ENCODE data around the gene DCTPP1.
A peak's percentile ranks its signal among the peaks of the same experiment; 100 is the strongest.

The DCTPP1 gene

DNA sequence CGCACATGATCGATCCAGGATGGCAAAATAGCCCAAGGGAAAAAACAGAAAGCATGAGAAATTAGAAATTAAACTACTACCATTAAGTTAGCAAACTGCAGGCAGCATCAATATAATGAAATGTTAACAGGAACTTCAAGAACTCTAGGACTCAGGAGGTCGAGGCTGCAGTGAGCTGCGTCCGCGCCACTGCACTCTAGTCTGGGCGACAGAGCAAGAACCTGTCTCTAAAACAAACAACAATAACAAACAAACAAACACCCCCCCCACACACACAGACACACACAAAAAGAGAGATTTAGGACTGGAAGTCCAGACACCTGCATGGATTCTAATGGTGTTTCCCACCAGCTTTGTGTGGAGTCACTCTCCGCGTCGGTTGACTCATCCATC lies 16.4 kb upstream of the DCTPP1 start:
- no peak for DNase-seq

DNA sequence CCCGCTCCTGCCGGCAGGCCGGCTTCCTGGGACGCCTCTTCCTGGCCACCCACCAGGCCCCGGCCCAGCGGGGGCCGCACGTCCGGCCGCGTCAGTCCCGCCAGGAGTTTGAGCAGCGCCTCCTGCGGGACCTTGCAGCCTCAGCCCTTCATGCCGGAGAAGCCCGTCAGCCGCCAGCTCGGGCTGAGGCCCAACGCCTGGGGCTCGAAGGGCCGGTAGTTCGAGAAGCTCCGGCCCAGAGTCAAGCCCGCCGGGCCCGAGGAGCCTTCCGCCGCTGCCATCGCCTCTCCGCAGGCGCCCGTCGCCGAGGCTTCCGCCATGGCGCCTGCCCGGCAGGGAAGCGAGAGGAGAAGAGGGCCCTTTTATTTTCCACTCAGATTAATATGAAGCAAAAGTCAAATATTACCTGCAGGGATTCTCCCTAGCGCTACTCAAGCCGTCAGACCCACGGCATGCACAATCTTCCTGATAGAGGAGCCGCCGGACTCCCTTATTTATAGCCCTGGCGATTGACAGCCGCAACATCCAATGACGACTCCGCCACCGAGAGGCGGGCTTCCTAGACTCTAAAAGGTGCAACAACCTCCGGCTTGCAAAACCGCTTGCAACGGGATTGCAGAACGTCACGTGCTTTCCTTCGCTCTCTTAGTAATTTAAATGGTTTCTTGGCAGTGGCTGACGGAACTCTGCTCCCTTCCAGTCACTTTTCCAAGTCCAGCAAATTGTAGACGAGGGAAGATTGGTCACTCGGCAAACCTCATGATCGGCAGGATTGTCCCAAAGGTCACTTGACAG lies 15.8 kb upstream of the DCTPP1 start, which contains the start of gene SEPHS2:
SEPHS2 (minus strand) TSS at position 467 of the 795 bp plus-strand sequence; CDS start at position 320, 147 bp downstream.
- DNase-seq = peak; percentile 90 to 94 (median 92)

DNA sequence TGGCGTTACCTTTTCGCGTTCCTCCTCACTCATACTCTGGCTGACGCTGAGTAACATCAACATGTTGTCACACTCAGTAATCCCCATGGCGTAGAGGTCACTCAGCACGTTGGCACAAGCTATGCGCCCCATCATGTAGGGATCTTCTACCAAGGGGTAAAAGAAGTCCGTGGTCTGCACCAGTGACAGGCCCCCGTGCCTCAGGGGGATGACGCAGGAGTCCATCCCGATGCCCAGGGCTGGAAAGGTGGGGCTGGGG lies 15.2 kb upstream of the DCTPP1 start:
- no peak for DNase-seq

DNA sequence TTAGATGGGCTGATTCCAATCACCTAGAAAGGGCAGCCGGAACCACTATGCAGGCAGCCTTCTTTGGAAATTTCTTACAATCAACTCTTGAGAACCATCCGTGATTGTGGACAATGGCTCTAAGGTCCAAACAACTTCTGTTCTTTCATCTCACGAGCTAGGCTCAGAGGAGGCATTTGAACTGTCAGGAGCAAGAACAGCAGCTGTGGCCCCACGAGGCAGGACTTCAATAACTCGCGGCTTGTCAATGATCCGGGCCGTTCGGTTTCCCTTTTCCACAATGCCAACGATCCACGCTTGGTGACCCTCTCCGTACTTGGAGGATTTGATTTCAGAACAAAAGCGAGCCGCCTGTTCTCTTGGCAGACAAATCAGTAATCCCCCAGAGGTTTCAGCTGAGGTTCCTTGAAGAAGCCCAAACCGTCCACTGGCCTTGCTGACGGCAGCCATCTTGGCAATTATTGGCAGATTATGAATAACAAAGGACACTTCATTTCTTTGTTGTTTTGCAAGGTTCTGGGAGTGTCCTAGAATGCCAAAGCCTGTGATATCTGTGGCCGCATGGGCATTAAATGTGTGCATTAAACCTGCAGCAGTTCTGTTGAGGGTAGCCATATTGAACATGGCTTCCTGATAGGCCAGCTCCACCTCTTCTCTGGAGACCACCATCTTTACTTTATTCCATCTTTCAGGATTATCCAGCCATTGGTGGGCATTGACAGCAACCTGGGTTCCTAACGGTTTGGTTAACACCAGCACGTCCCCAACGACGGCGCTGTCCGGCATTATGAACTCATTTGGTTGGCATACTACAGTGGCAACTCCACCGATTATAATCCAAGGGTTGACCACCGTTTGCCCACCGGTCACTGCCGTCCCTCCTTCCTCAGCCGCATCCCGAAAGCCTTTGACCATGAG lies 14.7 kb upstream of the DCTPP1 start:
- no peak for DNase-seq

DNA sequence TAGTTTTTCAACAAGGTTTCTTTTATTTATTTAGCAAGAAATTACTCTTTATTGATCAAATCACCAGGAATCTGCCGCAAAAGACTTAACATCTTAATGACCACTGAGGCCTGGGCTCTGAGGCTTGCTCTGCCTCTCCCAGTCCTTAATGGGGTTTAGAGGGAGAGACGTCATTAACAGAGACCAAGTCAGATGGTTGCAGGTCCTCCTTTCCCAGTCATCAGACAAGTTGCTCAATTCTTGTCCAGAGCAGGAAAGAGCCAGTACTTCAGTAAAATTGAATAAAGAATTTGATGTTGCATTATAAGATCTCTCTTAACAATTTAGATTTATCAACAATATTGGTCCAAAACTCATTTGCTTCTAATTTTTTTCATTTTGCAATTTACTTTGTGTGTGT lies 13.8 kb upstream of the DCTPP1 start:
- no peak for DNase-seq

DNA sequence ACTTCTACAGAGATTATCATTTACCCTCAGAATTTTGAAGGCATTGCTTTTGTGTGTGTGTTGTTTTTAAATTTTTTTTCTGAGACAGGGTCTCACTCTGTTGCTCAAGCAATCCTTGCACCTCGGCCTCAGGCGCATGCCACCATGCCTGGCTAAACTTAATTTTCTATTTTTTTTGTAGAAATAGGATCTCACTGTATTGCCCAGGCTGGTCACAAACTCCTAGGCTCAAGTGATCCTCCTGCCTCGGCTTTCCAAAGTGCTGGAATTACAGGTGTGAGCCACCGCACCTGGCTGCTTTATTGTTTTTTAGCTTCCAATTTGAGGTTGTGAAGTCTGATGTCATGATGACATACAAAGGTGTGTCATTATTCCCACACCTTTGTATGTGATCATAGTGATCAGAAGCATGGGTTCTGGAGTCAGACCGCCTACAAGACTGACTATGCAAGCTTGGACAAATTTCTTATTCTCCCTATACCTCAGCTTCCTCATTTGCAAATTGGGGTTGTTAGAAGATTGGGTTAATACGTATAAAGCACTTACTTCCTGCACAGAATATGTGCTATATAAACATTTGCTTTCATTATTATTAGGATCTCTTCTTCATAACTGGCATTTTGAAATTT lies 10.0 kb upstream of the DCTPP1 start:
- DNase-seq = no peak

DNA sequence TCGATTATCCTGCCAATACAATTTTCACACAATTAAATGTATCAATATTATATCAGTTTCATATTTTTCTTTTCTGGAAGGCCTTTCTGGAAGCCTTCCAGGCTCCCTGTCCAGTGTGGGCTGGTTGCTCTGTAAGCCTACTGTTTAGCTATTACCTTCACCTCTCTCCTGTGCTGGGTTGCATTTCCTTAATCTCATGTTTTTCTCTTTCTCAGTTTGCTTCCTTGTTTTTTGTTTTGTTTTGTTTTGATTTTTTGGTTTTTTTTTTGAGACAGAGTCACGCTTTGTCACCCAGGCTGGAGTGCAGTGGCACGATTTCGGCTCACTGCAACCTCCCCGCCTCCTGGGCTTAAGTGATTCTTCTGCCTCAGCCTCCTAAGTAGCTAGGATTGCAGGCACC lies 9.0 kb upstream of the DCTPP1 start:
- DNase-seq = no peak

DNA sequence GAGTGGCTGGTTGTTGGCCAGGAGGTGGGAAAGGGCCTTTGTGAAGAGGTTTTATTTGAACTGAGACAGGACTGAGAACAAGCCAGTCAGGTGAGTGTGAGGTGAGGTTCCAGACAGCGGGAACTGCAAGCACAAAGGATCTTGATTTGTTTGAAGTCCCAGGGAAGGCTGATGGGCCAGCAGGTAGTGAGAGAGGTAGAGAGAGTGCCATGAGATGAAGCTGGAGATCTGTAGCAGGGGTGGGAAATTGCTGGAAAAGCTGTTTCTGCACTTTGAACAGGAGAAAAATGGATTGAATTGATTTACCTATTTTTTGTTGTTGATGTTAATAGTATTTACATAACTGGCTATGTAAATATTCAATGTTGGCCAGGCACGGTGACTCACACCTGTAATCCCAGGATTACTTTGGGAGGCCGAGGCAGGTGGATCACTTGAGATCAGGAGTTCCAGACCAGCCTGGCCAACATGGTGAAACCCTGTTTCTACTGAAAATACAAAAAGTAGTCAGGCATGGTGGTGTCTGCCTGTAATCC lies 7.7 kb upstream of the DCTPP1 start:
- DNase-seq = no peak

DNA sequence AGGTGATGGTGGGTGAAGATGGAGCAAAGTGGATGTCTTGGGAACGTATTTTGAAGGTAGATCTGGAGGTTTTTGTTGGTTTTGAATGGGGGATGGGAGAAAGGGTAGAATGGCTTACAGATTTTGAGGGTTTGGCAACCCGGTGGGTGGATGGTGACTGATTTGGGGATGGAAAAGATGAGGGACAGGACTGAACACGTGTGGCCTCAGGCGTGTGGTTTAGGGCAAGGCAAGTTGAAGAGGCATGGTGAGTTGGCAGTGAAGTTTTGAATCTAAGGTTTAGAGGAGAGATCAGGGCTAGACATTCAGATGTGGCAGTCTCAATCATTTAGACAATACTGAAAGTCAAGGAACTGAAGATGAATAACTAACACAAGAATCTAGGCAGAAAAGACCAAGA lies 5.0 kb upstream of the DCTPP1 start:
- no peak for DNase-seq

DNA sequence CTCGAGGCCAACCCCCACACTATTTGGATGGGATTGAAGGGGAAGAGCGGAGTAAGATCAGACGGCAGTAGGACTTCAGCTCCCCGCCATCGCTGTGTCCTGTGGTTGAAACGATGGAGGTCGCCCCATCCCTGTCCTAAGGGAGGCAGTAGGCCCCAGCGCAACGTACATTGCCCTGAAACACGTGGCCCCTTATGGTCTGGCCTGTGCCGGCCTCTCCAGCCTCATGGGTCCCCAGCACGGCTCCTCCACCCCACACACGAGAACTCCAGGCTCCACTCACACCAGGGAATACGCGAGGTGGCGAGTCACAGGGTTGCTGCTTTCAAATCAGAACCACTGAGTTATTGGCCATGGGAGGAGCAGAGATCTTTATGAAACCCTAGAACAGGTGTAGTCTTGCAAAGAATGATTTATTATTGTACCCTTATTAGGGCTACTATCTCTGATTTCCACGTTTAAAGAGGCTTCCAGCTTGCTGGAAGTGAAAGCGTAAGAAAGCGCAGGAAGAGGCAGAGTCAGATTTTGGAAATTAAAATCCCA lies 669 bp upstream of the DCTPP1 start:
- DNase-seq = no peak

DNA sequence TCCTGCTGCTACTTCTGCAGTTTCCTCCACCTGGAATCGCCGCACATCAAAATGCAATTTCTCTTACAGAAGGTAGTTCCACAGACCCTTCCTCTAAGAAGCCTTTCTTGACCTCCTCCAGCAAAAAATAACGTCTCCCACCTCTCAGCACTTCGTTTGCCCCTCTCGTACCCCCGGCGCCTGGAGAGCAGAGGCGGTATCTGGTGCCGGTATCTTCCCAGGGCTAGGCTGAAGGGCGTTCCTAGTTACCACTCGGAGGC lies 482 bp downstream of the DCTPP1 start:
- DNase-seq = peak in 1 of 6 experiments; percentile 26

DNA sequence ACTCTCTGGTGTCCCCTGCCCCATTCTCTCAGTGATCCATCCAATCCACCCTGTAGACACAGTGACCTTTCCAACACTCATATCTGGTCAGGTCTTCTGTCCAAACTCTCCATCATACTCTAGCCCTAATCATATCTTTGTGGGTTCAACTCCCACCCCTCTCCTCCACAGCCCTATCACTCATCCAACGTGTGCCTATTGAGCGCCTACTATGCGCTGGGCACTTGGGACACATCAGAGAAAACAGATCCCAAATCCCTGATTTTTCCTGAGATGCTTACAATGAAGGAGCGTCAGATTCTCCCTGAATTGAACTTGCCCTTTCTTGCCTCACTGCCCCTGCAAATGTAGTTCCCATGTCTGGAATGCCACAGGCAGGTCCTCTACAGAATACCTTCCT lies 1.8 kb downstream of the DCTPP1 start:
- DNase-seq = no peak

DNA sequence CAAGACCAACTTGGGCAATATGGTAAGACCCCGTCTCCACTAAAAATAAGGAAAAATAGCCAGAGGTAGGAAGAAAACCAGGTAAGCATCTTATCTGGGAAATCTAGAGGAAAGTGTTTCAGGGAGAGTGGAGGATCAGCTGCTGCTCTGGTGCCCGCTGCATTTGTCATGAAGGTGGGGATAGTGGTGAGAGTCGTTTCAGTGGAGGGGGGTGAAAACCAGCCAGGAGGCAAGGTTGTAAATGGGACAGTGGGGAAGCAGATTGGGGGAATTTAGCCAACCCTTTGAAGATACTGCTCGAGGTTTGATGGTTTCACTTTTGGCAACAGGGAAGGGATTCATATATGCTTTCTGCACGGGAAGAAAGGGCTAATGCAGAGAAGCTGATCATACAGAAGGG lies 8.8 kb downstream of the DCTPP1 start:
- DNase-seq = no peak

DNA sequence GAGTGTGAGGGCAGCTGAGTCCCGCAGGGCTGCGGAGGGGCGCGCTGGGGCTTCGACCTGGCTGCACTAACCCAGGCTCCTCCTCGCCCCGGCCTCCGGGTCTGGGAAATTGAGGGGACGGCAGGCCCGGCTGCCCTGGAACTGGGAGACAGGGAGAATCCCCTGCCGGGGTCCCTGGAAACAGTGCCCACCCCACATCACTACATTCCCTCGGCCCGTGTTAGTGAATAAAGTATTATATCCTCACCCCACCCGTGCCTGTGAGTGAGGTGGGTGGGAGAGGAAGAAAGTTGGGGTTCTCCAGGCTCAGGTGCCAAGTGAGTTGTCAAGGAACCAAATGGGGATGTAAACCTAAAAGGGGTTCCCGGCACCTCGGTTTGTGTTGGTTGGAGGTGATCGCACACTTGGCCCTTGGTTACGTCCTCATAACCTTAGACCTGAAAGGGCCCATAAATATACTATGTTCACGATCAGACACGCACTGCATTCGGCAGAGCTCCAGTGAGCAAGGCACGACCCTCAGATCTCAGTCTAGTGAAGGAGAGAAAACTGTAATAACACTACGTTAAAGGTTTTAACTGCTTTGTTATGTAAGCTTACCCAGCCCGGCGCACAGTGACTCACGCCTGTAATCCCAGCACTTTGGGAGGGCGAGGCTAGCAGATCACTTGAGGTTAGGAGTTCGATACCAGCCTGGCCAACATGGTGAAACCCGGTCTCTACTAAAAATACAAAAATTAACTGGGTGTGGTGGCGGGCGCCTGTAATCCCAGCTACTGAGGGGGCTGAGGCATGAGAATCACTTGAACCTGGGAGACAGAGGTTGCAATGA lies 11.3 kb downstream of the DCTPP1 start:
- peak in 1 of 6 experiments; percentile 22 for DNase-seq

DNA sequence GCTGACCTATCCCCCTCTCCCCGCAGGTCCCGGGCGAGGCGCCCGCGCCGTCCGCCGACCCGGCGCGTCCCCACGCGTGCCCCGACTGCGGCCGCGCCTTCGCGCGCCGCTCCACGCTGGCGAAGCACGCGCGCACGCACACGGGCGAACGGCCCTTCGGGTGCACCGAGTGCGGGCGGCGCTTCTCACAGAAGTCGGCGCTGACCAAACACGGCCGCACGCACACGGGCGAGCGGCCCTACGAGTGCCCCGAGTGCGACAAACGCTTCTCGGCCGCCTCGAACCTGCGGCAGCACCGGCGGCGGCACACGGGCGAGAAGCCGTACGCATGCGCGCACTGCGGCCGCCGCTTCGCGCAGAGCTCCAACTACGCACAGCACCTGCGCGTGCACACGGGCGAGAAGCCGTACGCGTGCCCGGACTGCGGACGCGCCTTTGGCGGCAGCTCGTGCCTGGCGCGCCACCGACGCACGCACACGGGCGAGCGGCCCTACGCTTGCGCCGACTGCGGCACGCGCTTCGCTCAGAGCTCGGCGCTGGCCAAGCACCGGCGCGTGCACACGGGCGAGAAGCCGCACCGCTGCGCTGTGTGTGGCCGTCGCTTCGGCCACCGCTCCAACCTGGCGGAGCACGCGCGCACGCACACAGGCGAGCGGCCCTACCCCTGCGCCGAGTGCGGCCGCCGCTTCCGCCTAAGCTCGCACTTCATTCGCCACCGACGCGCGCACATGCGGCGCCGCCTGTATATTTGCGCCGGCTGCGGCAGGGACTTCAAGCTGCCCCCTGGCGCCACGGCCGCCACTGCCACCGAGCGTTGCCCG lies 12.1 kb downstream of the DCTPP1 start:
- DNase-seq = peak; percentile 79 to 91 (median 84)

DNA sequence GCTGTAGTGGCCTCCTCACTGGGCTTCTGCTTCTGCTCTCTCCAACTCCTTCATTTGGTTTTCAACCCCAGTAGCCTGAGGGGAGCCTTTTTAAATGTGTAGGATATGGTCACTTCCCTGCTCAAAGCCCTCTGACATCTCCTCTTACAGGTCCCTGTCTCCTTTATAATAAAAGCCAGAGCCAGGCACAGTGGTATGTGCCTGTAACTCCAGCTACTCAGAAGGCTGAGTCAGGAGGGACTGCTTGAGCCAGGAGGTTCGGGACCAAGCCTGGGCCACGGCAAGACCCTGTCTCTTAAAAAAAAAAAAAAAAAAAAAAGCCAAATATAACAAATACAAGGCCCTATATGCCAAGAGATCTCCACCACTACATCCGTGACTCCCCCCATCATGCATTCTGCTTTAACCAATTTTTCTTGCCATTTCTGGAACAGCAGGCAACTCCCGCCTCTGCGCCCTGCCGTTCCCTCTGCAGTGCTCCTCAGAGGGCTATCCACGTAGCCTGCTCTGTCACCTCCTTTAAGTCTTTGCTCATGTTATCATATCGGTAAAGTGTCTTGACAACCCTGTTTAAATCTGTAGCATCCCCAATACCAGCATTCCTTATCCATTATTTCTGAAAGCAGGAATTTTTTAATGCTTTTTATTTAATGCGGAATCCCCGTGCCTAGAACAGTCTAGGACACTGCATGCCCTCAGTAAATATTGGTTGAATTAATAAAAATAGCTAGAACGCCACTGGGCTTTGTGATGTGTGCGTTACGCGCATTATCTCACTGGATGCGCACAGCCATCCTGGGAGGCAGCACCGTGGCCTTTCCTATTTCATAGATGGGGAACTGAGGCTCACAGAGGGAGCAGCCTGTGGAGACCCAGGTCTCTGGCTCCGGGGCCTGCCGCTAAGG lies 13.0 kb downstream of the DCTPP1 start:
- DNase-seq = no peak

DNA sequence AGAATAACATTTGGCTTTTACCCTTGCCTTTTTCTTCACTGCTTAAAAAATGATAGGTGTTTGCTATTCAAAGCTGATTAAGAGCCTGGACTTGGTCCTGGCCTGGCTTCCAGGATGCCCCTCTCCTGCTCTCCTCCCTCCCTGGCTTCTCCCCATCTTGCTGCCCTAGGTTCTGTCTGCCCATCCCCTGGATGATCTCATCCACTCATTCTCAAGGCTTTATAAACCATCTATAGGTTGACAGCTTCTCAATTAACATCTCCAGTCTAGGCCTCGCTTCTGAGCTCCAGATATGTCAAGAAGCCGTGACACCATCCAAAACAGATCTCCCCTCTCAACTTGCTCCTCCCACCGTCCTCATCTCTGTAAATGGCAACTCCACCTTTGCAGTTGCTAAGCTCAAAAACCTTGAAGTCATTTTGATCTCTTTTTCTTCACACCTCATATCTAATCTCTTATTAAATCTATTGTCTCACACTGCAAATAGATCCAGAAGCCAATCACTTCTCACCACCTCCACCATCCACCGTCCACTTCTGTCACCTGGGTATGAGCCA lies 13.7 kb downstream of the DCTPP1 start:
- DNase-seq = no peak

DNA sequence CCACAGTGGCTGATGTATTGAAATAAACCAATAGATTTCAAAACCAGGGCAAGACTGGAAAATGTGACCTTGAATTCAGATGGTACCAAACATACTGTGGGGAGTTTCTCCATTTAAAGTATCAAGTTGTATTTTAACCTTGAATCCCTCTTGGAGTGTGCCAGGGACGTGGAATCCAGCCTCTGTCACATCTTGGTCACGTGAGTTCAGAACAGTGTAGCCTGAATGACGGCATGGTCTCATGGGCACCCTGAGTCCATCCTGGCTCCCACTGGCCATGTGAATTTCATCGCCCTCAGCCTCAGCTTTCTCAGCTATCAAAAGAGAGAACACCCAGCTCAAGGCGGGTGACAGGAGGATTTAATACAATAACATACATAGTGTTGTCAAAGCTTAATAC lies 15.7 kb downstream of the DCTPP1 start:
- DNase-seq = no peak

DNA sequence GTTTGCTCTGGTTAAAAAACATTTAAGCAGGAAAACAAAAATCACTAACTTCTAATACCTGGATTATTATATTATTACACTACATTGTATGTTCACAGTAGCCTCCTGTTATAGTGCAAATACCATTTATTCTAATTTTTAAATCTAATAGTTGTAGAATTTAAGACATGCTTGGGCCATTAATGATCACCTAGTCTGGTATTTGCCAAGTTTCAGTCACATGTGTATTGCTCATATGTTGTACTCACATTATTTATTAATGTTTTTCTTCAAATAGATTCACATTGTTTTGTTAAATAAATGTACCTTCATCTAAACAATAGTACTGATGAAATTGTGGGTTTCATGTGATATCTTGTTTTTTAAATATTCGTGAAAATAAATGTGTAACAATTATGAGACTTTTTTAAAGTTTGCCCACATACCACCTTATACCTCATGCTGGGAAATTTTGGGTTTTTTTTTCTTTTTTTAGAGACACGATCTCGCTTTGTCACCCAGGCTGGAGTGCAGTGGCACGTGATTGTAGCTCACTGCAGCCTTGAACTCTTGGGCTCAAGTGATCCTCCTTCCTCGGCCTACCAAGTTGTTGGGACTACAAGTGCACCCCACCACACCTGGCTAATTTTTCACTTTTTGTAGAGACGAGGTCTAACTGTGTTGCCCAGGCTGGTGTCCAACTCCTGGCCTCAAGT lies 16.6 kb downstream of the DCTPP1 start:
- DNase-seq = no peak
